H9 (cell line): ENCODE measurements around the gene ZRSR2. TPM values are rescaled to one million over a fixed set of nuclear protein-coding genes. Genes with fewer than 3 reads are reported as not detected.

Experiments
- DNase-seq: peaks from one replicate; pipeline ENCODE4 v3.0.0-alpha.2; 2017
- H2AFZ ChIP-seq: one replicate; pipeline ENCODE4 v1.6.1; 2013; ENCODE audit warnings: mild to moderate bottlenecking, low read length, control low read depth, moderate library complexity
- H2AK5ac ChIP-seq: 2 replicates; pipeline ENCODE4 v1.6.1; 2013; ENCODE audit warnings: low read length, control low read depth, mixed read lengths; ENCODE audit not compliant: insufficient read length
- H2BK120ac ChIP-seq: one replicate; pipeline ENCODE4 v1.6.1; 2013; ENCODE audit warnings: low read depth, mild to moderate bottlenecking, low read length, control low read depth, inconsistent platforms; ENCODE audit not compliant: poor library complexity, severe bottlenecking
- H2BK12ac ChIP-seq: 2 replicates; pipeline ENCODE4 v1.6.1; 2013; ENCODE audit warnings: low read length, control low read depth, mixed read lengths, low read depth; ENCODE audit not compliant: insufficient read length
- H2BK15ac ChIP-seq: 2 replicates; pipeline ENCODE4 v1.6.1; 2013; ENCODE audit warnings: low read depth, low read length, control low read depth
- H2BK20ac ChIP-seq: one replicate; pipeline ENCODE4 v1.6.1; 2013; ENCODE audit warnings: low read depth, mild to moderate bottlenecking, low read length, control low read depth, inconsistent platforms; ENCODE audit not compliant: poor library complexity, severe bottlenecking
- H2BK5ac ChIP-seq: 2 replicates; pipeline ENCODE4 v1.6.1; 2013; ENCODE audit warnings: low read length, control low read depth, mixed read lengths; ENCODE audit not compliant: insufficient read length
- H3K14ac ChIP-seq: 2 replicates; pipeline ENCODE4 v1.6.1; 2013; ENCODE audit warnings: low read length, control low read depth; ENCODE audit not compliant: insufficient read depth
- H3K18ac ChIP-seq: 2 replicates; pipeline ENCODE4 v1.6.1; 2013; ENCODE audit warnings: low read depth, mild to moderate bottlenecking, mixed read lengths, low read length, control low read depth; ENCODE audit not compliant: insufficient read length
- H3K23ac ChIP-seq: 2 replicates; pipeline ENCODE4 v1.6.1; 2013; ENCODE audit warnings: low read length, control low read depth, mixed read lengths, low read depth; ENCODE audit not compliant: insufficient read length
- H3K23me2 ChIP-seq: 2 replicates; pipeline ENCODE4 v1.6.1; 2013; ENCODE audit warnings: low read depth, mild to moderate bottlenecking, mixed read lengths, low read length, control low read depth; ENCODE audit not compliant: insufficient read length, poor library complexity, severe bottlenecking
- H3K27ac ChIP-seq: 2 replicates; pipeline ENCODE4 v1.5.1; 2013; ENCODE audit warnings: low read length, control low read depth, mixed read lengths, low read depth; ENCODE audit not compliant: insufficient read length
- H3K27me3 ChIP-seq: 2 replicates; pipeline ENCODE4 v1.6.1; 2013; ENCODE audit warnings: low read length, control low read depth, inconsistent platforms; ENCODE audit not compliant: insufficient read depth
- H3K4ac ChIP-seq: 2 replicates; pipeline ENCODE4 v1.6.1; 2013; ENCODE audit warnings: low read depth, mild to moderate bottlenecking, control low read depth, inconsistent platforms, low read length, moderate library complexity
- H3K4me1 ChIP-seq: 2 replicates; pipeline ENCODE4 v1.6.1; 2013; ENCODE audit warnings: low read length, control low read depth, inconsistent platforms; ENCODE audit not compliant: insufficient read depth
- H3K4me2 ChIP-seq: 2 replicates; pipeline ENCODE4 v1.6.1; 2013; ENCODE audit warnings: low read length, control low read depth, mixed read lengths; ENCODE audit not compliant: insufficient read length, insufficient read depth
- H3K56ac ChIP-seq: 2 replicates; pipeline ENCODE4 v1.6.1; 2013; ENCODE audit warnings: low read depth, mild to moderate bottlenecking, mixed read lengths, low read length, control low read depth; ENCODE audit not compliant: insufficient read length
- H3K79me1 ChIP-seq: 2 replicates; pipeline ENCODE4 v1.6.1; 2013; ENCODE audit warnings: low read depth, mild to moderate bottlenecking, moderate library complexity, low read length, control low read depth, inconsistent platforms; ENCODE audit not compliant: insufficient read depth, poor library complexity, severe bottlenecking
- H3K79me2 ChIP-seq: 2 replicates; pipeline ENCODE4 v1.6.1; 2013; ENCODE audit warnings: low read length, control low read depth, inconsistent platforms; ENCODE audit not compliant: insufficient read depth
- H3K9ac ChIP-seq: 2 replicates; pipeline ENCODE4 v1.6.1; 2013; ENCODE audit warnings: low read length, control low read depth, mixed read lengths; ENCODE audit not compliant: insufficient read length; ENCODE audit errors: extremely low read depth
- H3K9me3 ChIP-seq: one replicate; pipeline ENCODE4 v1.6.1; 2013; ENCODE audit warnings: low read depth, low read length, inconsistent platforms; ENCODE audit not compliant: control insufficient read depth
- H3T11ph ChIP-seq: one replicate; pipeline ENCODE4 v1.6.1; 2013; ENCODE audit warnings: mild to moderate bottlenecking, low read length, control low read depth, inconsistent platforms
- H4K20me1 ChIP-seq: one replicate; pipeline ENCODE4 v1.6.1; 2013; ENCODE audit not compliant: control insufficient read depth, insufficient read length, insufficient read depth
- H4K5ac ChIP-seq: 2 replicates; pipeline ENCODE4 v1.6.1; 2013; ENCODE audit warnings: low read depth, mild to moderate bottlenecking, mixed read lengths, low read length, control low read depth; ENCODE audit not compliant: insufficient read length
- H4K8ac ChIP-seq: replicated peaks from 2 replicates; pipeline ENCODE4 v1.6.1; 2013; ENCODE audit warnings: low read length, control low read depth, mixed read lengths, low read depth; ENCODE audit not compliant: insufficient read length
- H4K91ac ChIP-seq: 2 replicates; pipeline ENCODE4 v1.6.1; 2013; ENCODE audit warnings: low read depth, mild to moderate bottlenecking, moderate library complexity, mixed read lengths, low read length, control low read depth; ENCODE audit not compliant: insufficient read length
- H3K27ac Mint-ChIP-seq, 3 experiments: 2 replicates in 2 of 3; 3 replicates in 1 of 3; pipeline ENCODE4 v1.8.0; 2020 to 2021; ENCODE audit warnings: mixed read lengths in 3 of 3, mild to moderate bottlenecking in 1 of 3, moderate library complexity in 1 of 3
- H3K27me3 Mint-ChIP-seq: 2 replicates; pipeline ENCODE4 v1.8.0; 2021; ENCODE audit warnings: low read depth, mild to moderate bottlenecking, moderate library complexity, mixed read lengths
- H3K36me3 Mint-ChIP-seq, 3 experiments: 2 replicates in 2 of 3; 3 replicates in 1 of 3; pipeline ENCODE4 v1.8.0; 2020 to 2021; ENCODE audit warnings: low read depth in 3 of 3, mixed read lengths in 3 of 3; ENCODE audit not compliant: insufficient read depth in 1 of 3
- H3K4me1 Mint-ChIP-seq, 2 experiments: 2 replicates each; pipeline ENCODE4 v1.8.0; 2020; ENCODE audit warnings: mixed read lengths in 2 of 2
- H3K4me3 Mint-ChIP-seq, 2 experiments: 2 replicates in 1 of 2; 3 replicates in 1 of 2; pipeline ENCODE4 v1.8.0; 2020 to 2021; ENCODE audit warnings: mild to moderate bottlenecking in 2 of 2, mixed read lengths in 2 of 2, moderate library complexity in 1 of 2
- H3K9me3 Mint-ChIP-seq, 2 experiments: 2 replicates in 1 of 2; 3 replicates in 1 of 2; pipeline ENCODE4 v1.8.0; 2020; ENCODE audit warnings: mild to moderate bottlenecking in 2 of 2, mixed read lengths in 2 of 2, moderate library complexity in 1 of 2
- CTCF ChIP-seq: fragments of 200-600 bp; sonication (generic); conservative IDR thresholded peaks from 3 replicates; pipeline ENCODE4 v1.8.0; 2021; ENCODE audit warnings: antibody characterized with exemption, mild to moderate bottlenecking
- WGBS: extraction: QIAGEN DNeasy Blood & Tissue Kit; methylation state at CpG from one replicate; pipeline ENCODE4 v1.1.7; 2013; ENCODE audit warnings: missing lambda C conversion rate, low lambda C conversion rate, mixed read lengths; ENCODE audit not compliant: insufficient read length; ENCODE audit errors: extremely low coverage; 5-methylcytosine and 5-hydroxymethylcytosine counted together
- total RNA-seq: library from RNA; stranded (reverse); gene quantifications from 2 replicates; pipeline ENCODE4 v1.2.1, GENCODE V29; 2021

ZRSR2 gene
- total RNA-seq, 1 experiment from 2014 or later: 21.1 TPM

GRCh38 chrX:15856636-15857035 lies 66.4 kb downstream of the ZRSR2 start:
- H3K18ac ChIP-seq: no peak overlapping the region
- H3K27me3 Mint-ChIP-seq: no peaks in the 10 kb centered on the region
- no CpG with 5 or more reads among the region's 1 CpG for WGBS
- H3K9ac ChIP-seq: no peak overlapping the region
- no peaks in the 10 kb centered on the region for H4K20me1 ChIP-seq
- no peaks in the 10 kb centered on the region; the same call in 1 of the 2 replicates for H3K4me1 ChIP-seq
- H3K27me3 ChIP-seq: no peaks in the 10 kb centered on the region
- H3K4me1 Mint-ChIP-seq: peaks cover 35% of the 10 kb centered on the region in 2 experiments
- TF ChIP-seq CTCF: no peak
- H2BK120ac ChIP-seq: no peak overlapping the region
- H2AFZ ChIP-seq: no peak overlapping the region
- no peak overlapping the region for H2AK5ac ChIP-seq
- H4K91ac ChIP-seq: no peak overlapping the region
- H2BK15ac ChIP-seq: no peak overlapping the region
- H3T11ph ChIP-seq: no peak overlapping the region
- no peak overlapping the region for H2BK12ac ChIP-seq
- H3K9me3 ChIP-seq: no peaks in the 10 kb centered on the region
- H3K56ac ChIP-seq: no peak overlapping the region
- no peak overlapping the region for H4K8ac ChIP-seq
- H2BK5ac ChIP-seq: no peak overlapping the region
- H3K23me2 ChIP-seq: peaks cover 19% of the 10 kb centered on the region
- no peak overlapping the region for H2BK20ac ChIP-seq
- peaks cover 3 to 5% of the 10 kb centered on the region in 2 experiments; a peak in 3 of 5 replicates for H3K9me3 Mint-ChIP-seq
- H4K5ac ChIP-seq: no peak overlapping the region
- H3K79me1 ChIP-seq: no peaks in the 10 kb centered on the region
- no peak overlapping the region for H3K27ac ChIP-seq
- no peak for DNase-seq
- peak overlapping the region; percentile 30 to 81 (median 69); a peak in 6 of 7 replicates for H3K27ac Mint-ChIP-seq
- peaks cover 20% of the 10 kb centered on the region for H3K79me2 ChIP-seq
- H3K4me3 Mint-ChIP-seq: peak overlapping the region; percentile 93
- peak overlapping the region; percentile 6 for H3K4me2 ChIP-seq
- H3K23ac ChIP-seq: no peak overlapping the region
- H3K36me3 Mint-ChIP-seq: peaks cover 18 to 29% (median 23%) of the 10 kb centered on the region in 3 experiments
- no peak overlapping the region for H3K4ac ChIP-seq
- no peak overlapping the region for H3K14ac ChIP-seq
